Measurements from ENCODE around the gene CLSTN2.

Gene CLSTN2

DNA sequence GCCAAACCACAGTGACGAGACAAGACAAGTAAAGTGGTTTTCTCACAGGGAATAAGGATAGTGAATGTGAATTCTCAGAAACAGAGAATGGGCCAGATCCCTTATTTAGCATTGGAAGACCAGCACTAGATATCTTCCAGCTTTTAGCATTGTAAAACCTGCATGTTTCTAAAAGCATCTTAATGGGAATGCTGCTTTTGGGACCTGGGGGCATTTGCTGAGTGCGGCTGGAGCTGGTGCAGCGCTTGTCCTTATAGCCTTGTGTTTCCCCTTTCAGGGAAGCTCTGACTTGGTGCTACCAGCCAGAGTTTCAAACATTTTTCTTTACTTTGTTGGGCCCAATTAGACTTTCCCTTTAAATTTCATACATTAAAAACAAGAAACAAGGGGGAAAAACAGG, 52.9 kb downstream of the CLSTN2 start:
- no peak for DNase-seq (ENCODE audit: low read depth, low spot score)
- H3K4me3 ChIP-seq (ENCODE audit: low read length) = no peak overlapping the region

DNA sequence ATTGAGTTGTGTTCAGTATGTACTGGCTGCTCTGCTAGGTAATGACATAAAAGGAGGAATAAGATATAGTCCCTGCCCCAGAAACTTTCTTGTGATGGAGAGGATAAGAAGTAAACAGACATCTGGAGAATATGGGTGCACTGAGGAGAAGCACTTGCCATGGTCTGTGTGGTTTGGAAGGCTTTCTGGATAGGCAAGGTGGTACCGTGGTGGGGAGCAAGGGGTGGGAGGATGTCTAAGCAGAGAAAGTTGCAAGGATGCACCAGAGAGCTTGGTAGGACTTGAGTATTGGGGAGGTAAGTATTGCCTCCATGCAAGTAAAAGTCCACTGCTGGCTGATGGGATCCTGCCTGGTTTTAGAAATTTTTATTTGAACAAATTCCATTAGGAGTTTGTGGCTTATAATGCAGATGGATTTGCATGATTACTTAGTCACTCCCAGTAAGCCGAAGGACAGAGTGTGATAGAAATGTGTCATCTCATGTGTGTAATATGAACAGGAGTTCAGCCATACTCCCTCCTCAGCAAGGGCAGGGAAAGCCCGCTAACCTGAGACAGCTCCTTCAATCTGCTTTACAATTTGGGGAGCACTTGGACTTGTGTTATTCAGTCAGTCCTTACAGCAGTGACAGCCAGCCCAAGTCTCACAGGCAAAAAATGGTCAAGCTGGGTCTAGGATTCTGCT, 53.6 kb downstream of the CLSTN2 start:
- DNase-seq (ENCODE audit: low read depth, low spot score) = no peak
- no peak overlapping the region for H3K4me3 ChIP-seq (ENCODE audit: low read length)

DNA sequence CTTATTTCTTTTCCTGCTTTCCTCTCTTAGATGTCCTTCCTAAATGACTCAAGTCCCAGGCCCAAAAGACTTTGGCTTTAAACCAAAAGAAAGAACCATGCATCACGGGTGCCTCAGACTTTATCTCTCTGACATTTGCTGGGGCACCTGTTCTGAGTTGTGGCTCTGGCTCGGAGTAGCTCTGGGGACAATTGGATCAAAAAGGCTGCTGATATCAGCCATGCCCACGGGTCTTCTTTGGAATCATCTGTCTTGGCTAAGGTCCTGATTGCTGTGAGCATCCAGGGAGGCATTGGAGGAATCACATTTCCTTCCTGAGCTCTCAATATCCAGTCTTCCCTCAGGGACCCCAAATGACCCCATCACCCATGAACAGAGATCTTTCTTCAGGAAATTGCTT, 59.9 kb downstream of the CLSTN2 start:
- DNase-seq (ENCODE audit: low read depth, low spot score) = no peak
- H3K4me3 ChIP-seq (ENCODE audit: low read length) = no peak overlapping the region

DNA sequence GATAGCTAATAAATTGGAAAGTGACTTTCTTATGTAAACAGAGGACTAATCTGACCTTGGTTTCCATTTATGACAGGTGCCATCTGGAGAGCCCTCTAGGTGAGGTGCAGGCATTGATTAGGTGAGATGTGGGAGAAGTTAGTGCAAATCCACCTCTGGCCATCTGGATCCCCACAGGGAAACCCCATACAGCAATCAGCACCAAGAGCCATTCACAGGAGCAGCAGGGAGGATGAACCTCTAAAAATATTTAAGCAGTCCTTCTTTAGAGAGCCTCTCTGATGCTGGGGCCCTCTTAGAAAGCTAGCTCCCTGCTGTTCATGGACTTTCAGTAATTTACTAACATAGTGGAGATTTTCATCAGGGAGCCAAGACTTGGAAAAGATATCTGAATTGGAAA, 69.3 kb downstream of the CLSTN2 start:
- DNase-seq (ENCODE audit: low read depth, low spot score) = no peak

DNA sequence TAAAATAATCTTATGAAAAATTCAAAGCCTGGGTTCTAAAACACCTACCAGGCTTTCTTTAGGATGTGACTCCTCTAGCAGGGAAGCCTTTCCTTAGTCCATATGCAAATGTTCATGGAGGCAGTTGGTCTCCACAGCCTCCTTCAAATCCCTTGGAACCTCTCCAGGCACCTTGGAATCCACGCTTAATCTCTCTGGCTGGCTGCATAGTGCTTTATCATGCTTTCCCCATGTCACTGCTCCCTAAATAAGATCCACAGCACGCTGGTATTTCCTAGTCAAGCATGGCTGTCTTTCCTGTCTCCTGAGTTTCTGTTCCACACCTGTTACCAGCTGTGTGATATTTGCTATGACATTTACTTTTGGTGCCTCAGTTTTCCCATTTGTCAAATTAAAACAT, 71.3 kb downstream of the CLSTN2 start:
- no peak for DNase-seq (ENCODE audit: low read depth, low spot score)
- no peak overlapping the region for H3K4me3 ChIP-seq (ENCODE audit: low read length)

More for the DNA sequence above, 69.3 kb downstream of the CLSTN2 start:
- no peak overlapping the region for H3K4me3 ChIP-seq (ENCODE audit: low read length)

DNA sequence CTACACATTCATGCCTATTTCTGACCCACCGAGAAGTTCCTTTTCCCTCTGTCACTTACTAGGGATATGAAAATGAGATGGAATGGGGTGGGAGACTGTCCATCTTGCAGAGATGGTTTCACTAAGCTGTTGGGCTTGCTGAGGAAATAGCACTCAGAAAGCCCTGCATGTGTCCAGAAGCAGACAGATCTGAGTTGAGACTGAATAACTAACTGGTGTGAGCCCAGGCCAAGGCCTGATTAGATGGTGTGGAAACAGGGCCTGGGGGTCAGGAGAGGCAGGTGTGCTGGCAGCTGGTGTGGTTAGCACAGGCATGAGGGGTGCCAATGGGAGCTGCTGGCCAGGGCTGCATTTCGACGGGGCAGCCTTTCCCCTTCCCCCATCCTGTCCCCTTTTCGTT, 72.1 kb downstream of the CLSTN2 start:
- no peak for DNase-seq (ENCODE audit: low read depth, low spot score)
- no peak overlapping the region for H3K4me3 ChIP-seq (ENCODE audit: low read length)

DNA sequence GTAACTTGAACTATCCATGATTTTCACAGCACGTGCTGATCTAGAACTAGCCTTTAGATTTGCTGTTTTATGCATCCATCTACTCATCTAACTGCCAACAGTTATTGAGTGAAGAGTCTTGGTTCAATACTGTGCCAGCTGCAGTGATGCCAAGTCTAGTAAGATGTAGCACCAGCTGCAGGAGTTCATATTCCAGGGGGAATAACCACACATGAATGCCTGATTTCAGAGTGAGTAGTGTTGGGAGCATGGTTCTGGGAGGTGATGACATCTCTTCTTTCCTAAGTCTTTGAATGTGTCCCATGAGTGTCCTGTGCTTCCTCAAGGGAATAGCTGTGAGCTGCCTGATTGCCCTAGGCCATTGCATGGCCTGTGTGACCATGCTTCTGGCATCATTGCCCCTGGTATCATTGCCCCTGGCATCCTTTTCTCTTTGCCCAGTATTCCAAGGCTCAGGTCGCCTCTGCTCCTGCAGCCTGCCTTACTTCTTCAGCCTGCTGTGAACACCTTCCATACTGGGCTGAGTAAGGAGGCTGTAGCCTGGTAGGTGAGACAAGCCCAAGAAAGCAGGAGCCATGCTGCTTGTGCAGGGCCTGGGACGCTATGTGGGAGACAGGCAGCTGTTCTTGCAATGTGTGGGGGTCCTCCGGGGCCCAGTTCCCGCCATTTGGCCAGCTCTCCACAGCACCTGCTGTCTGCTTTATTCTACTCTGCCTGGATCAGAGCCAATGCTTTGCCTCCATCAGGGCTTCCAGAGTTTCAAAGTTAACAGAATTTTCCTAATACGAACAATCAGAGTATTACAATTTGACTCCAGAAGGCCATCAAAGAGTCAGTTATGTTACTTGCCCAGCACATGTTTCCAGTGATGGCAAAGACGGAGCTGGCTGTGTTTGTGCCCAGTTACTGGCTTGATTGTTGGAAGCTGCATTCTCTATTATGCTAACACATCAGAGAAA, 73.2 kb downstream of the CLSTN2 start:
- no peak overlapping the region for H3K4me3 ChIP-seq (ENCODE audit: low read length)
- DNase-seq (ENCODE audit: low read depth, low spot score) = no peak

DNA sequence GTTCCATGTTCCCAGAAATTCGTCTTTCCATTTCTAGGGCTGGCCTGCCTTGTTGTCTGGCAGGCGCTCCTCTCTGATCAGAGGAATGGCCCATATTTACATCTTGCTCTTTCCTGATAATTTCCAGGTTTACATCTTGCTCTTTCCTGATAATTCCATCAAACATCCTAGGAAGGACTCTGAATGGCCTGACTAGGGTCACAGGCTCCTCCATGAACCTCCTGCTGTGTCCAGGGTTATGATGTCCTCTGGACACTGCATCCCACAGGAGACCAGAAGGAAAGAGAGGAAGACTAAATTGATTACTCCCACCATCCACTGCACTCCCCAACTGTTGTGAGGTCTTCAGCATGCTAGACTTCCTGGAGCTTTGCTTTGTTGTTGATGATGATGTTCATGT, 75.4 kb downstream of the CLSTN2 start:
- DNase-seq (ENCODE audit: low read depth, low spot score) = no peak
- no peak overlapping the region for H3K4me3 ChIP-seq (ENCODE audit: low read length)

DNA sequence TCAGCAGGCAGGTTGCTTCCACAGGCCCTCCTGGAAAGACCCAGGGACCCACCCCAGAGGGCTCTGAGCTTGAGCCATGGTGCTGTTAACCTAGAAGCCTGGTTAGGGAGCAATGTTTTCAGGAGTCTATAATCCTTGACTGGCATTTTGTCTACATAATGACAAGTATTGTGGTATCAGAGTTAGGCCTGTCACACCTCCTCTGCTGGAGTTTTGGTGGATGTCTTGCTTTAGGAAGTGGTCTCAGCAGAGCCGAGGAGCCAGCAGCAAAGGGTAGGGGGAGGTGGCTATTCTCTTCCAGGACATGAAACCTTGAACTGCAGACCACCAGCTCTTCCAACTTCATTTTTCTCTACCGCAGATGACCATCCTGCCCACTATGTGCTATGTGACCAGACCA, 76.1 kb downstream of the CLSTN2 start:
- no peak overlapping the region for H3K4me3 ChIP-seq (ENCODE audit: low read length)
- DNase-seq (ENCODE audit: low read depth, low spot score) = no peak

DNA sequence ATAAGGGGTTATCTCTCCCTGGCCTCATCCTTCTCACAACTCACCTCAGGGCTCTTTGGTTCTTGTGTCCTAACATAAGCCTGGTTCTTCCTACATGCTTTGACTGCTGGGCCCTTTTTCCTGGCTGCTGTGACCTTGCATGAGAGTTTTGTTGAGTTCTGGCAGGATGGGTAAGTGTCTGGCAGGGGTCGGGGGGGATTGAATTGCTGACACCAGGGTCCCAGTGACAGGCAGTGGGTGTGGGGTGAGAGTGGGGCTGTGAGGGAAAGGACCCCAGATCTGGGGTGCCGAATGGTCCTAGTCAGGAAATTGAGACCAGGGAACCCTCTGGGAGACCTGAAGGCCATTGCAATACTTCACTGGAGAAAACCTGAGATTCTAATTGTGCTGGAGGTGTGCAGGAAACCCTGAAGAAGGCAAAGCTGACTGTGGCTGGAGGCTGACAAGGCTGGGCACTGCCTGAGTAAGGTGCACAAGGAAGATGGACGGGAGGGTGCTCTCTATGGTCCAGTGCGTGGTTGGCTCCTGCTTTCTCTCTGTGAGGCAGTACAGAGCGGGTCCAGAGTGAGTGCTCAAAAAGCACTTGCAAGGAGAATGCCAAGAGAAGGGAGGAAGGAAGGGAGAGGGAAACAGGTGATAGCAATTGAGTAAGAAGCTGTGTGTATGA, 76.8 kb downstream of the CLSTN2 start:
- no peak overlapping the region for H3K4me3 ChIP-seq (ENCODE audit: low read length)
- DNase-seq (ENCODE audit: low read depth, low spot score) = no peak

DNA sequence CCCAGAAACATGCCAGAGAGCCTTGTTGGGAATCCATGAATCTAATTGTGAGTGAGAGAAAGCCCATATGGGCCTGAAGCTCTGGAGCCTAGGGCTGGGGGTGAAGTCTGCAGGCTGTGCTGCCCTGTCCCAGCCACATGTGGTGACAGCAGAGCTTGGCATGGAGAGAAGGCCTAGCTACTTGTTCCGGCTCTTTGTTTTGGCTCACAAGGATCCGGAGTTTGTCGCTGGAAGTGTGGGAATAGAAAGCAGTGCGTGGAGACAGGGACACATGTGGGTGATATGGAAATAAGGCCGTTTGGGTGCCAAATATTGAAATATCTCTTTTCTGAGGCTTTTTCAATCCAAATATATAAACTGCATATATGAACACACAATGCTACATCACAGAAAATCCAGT, 78.2 kb downstream of the CLSTN2 start:
- DNase-seq (ENCODE audit: low read depth, low spot score) = no peak

DNA sequence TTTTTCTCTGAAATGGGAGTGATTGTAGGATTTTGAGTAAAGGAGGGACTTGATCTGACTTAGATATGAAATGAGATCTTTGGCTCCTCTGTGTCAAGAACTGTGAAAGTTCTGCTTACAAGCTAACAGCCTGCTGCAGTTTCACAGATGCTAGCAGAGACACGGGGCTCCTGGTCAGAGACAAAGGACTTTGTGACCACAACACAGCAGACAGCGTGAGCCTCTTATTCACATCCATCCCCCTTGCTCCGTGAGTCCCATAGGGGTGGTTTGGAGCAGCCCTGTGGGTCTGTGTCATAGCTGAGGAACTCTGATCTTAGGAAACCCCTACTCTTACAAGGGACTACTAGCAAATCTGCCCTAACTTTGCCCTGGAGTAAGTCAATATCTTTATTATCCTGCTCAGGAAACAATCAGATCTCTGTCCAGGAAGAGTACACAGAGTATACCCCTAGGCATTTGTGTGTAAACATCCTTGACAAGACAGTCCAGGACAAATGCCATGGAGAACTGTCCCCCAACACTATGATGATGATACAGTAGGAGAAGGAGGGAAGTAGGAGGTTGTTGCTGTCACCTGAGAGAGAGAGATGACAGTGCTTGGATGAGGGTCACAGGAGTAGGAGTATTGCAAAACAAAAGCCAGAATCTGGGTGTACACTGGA, 80.0 kb downstream of the CLSTN2 start:
- DNase-seq (ENCODE audit: low read depth, low spot score) = no peak
- H3K4me3 ChIP-seq (ENCODE audit: low read length) = no peak overlapping the region

More for the DNA sequence above, 78.2 kb downstream of the CLSTN2 start:
- H3K4me3 ChIP-seq (ENCODE audit: low read length) = no peak overlapping the region

DNA sequence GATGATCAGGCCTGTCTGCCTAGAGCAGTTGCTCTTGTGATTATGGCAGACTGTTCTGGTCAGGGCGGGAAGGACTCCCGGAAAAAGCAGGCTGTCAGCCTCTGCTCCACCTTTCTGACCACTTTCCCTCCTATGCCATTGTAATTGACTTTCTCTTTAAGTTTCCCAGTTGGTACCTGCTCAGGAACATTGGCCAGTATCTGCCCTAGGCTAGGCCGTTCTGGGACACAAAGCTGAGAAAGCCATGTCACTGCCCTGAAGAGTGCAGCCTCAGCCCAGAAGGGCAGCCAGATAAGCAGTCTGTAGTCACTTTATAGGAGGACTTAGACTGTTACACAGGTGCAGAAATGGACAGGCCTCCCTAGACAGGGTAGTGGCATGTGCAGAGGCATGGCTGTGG, 80.8 kb downstream of the CLSTN2 start:
- no peak overlapping the region for H3K4me3 ChIP-seq (ENCODE audit: low read length)
- DNase-seq (ENCODE audit: low read depth, low spot score) = no peak

DNA sequence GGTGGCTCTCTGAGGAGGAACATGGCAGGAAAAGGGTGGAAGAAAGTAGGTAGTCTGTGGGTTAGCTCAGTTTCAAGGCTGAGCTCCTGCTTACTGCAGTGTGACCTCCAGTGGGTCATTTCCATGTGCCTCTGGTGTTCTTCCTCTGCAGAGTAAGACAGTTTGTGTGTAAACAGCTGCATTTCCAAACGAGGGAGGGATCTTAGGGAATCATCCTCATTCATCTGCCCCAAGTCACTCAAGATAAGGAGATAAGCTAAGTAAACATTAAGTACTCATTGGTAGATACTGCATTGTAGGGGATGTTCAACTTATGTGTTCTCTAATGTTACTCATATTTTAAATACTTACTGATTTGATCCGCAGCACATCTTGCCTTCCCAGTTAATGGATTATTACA, 83.6 kb downstream of the CLSTN2 start:
- DNase-seq (ENCODE audit: low read depth, low spot score) = no peak
- H3K4me3 ChIP-seq (ENCODE audit: low read length) = no peak overlapping the region

DNA sequence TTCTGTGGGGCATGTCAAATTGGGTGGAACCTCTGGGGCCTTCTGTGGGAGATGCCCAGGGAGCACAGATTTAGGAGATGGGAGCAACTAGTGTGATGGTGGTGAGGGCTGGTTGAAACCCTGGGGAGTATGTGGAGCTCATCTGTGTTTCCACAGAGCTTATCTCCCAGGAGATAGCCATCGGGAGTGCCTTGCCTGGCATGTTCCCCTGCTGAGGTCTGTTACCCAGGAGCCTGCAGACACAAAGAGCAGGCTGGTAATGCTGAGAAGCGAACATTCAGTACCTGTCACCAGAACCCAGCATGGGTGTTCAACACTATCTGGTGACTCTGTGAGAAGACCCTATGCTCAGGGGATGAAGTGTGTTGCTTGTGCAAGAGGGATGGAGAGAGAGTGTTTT, 85.0 kb downstream of the CLSTN2 start:
- H3K4me3 ChIP-seq (ENCODE audit: low read length) = no peak overlapping the region
- no peak for DNase-seq (ENCODE audit: low read depth, low spot score)

DNA sequence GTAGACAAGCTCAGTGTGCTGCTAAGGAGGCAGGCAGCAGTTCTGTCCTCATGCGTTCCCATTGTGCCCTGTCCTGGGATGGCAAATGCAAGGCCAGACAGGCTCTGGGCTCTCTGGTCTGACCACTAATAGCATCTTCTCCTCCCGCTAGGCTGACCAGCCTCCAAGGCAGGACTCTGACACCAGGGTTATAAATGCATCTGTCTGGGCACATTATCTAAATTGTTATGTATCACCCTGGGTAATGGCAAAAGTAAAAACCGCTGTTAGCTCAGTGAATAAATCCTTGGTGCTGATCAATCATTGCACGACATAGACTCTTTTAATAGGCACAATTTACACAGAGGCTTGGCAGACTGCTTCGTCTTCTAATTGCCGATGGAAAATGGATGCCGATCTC, 85.6 kb downstream of the CLSTN2 start:
- no peak for DNase-seq (ENCODE audit: low read depth, low spot score)

DNA sequence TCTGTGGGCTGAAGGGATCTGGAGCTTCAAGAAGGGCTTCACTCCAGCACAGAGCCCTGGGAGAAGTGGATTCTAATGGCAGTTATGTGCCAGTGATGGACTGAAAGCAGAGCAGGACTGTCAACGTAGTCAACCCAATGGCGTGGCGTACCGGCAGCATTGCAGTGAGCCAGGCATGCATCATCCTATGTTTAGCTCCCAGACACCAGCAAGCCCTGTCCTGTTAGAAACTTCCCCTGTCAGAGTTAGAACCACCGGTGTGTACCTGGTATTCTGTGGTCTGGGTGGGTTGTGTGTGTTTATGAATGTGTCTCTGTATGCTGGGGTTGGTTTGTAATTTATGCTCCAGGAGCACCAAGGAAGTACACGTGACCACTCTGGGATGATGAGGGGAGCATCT, 86.3 kb downstream of the CLSTN2 start:
- no peak overlapping the region for H3K4me3 ChIP-seq (ENCODE audit: low read length)

More for the DNA sequence above, 85.6 kb downstream of the CLSTN2 start:
- no peak overlapping the region for H3K4me3 ChIP-seq (ENCODE audit: low read length)

DNA sequence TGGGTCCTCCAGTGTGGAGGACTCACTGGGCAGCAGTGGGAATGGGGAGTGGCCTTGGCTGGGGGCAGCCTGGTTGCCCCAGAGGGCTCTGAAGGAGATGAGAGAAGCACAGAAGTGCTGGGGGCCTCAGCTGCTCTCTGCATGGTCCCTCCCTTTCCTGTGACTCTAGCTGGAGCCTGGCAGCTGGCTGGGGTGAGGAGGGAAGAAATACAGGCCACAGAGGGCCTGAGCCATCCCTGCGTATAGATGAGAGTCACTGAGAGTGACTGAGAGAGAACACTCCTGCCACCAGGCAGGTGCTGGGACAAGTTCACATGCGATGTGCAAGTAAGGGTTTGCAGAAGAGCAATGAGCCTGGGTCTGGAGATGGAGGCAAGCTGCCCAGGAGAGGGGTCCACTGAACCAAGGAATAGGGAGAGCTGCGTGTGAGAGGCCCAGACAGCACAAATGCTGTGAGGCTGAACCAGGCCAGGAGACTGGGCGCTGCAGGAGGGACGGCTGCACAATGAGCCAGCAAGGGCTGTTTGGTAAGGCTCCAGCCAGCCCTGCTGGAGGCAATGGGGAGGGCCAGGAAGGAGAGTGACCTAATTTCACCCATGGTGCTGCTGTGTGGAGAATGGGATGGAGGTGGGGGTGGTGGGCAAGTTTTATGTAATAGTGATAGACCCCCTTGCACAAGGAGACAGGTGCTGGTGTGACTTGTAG, 87.2 kb downstream of the CLSTN2 start:
- DNase-seq (ENCODE audit: low read depth, low spot score) = no peak
- H3K4me3 ChIP-seq (ENCODE audit: low read length) = no peak overlapping the region

More for the DNA sequence above, 86.3 kb downstream of the CLSTN2 start:
- DNase-seq (ENCODE audit: low read depth, low spot score) = no peak
